WTC11 (cell line): ENCODE results near the gene LENG9. TPM values are rescaled to one million over a fixed set of nuclear protein-coding genes. Genes with fewer than 3 reads are reported as not detected.
A peak's percentile ranks its signal among the peaks of the same experiment; 100 is the strongest.

ENCODE experiments used
- ATAC-seq: fragments of 200-7000 bp; cut with Tn5 transposase; 2 replicates; pipeline ENCODE4 v1.10.0; 2021; ENCODE audit warnings: mild to moderate bottlenecking, moderate library complexity
- CTCF ChIA-PET: fragments of 300-600 bp; sonication (Branson Sonifier 250); formaldehyde crosslinking; loops from one replicate; lab custom pipeline; 2021; ENCODE audit warnings: antibody characterized with exemption; lab: Charles Lee
- POLR2A ChIA-PET: fragments of 350-600 bp; sonication (Branson Sonifier 250); formaldehyde crosslinking; loops from one replicate; lab custom pipeline; 2021; ENCODE audit warnings: antibody characterized with exemption; lab: Charles Lee
- DNase-seq: peaks from one replicate; pipeline ENCODE4 v3.0.0; 2021; ENCODE audit warnings: low spot score
- H3K27ac Mint-ChIP-seq: 2 replicates; pipeline ENCODE4 v1.8.0; 2021; ENCODE audit warnings: mixed read lengths
- H3K27me3 Mint-ChIP-seq: 2 replicates; pipeline ENCODE4 v1.8.0; 2021; ENCODE audit warnings: low read depth, mild to moderate bottlenecking, moderate library complexity, mixed read lengths
- H3K36me3 Mint-ChIP-seq: 2 replicates; pipeline ENCODE4 v1.8.0; 2021; ENCODE audit warnings: mixed read lengths
- H3K4me1 Mint-ChIP-seq: 2 replicates; pipeline ENCODE4 v1.8.0; 2022; ENCODE audit warnings: mixed read lengths
- H3K4me3 Mint-ChIP-seq: 2 replicates; pipeline ENCODE4 v1.8.0; 2021; ENCODE audit warnings: mild to moderate bottlenecking, moderate library complexity, mixed read lengths
- H3K9me3 Mint-ChIP-seq: 2 replicates; pipeline ENCODE4 v1.8.0; 2021; ENCODE audit warnings: mixed read lengths
- ATF1 ChIP-seq: sonication (generic); formaldehyde crosslinking; IDR thresholded peaks from 2 replicates; pipeline ENCODE4 v1.8.1; 2023; ENCODE audit warnings: mild to moderate bottlenecking, moderate library complexity, missing genetic modification reagents
- CREB1 ChIP-seq: sonication (generic); formaldehyde crosslinking; IDR thresholded peaks from 2 replicates; pipeline ENCODE4 v1.8.0; 2023; ENCODE audit warnings: mild to moderate bottlenecking, missing genetic modification reagents
- E2F4 ChIP-seq: sonication (generic); formaldehyde crosslinking; IDR thresholded peaks from 2 replicates; pipeline ENCODE4 v1.8.1; 2022; ENCODE audit warnings: low read depth, mild to moderate bottlenecking, moderate library complexity, missing genetic modification reagents, borderline replicate concordance
- FOXJ3 ChIP-seq: sonication (generic); formaldehyde crosslinking; IDR thresholded peaks from 2 replicates; pipeline ENCODE4 v1.9.0; 2021; ENCODE audit warnings: missing genetic modification reagents, mild to moderate bottlenecking, borderline replicate concordance
- GTF2I ChIP-seq: fragments of 250-450 bp; sonication (Bioruptor Pico); conservative IDR thresholded peaks from 2 replicates; pipeline ENCODE4 v1.4.0; 2021; ENCODE audit warnings: mild to moderate bottlenecking
- KAT7 ChIP-seq: sonication (generic); formaldehyde crosslinking; IDR thresholded peaks from 2 replicates; pipeline ENCODE4 v1.8.1; 2023; ENCODE audit warnings: missing genetic modification reagents, mild to moderate bottlenecking, borderline replicate concordance
- MAX ChIP-seq: sonication (generic); formaldehyde crosslinking; IDR thresholded peaks from 2 replicates; pipeline ENCODE4 v1.8.0; 2022; ENCODE audit warnings: mild to moderate bottlenecking, missing genetic modification reagents
- NFE2L1 ChIP-seq: sonication (generic); formaldehyde crosslinking; IDR thresholded peaks from 2 replicates; pipeline ENCODE4 v1.8.1; 2023; ENCODE audit warnings: missing genetic modification reagents
- PRRX2 ChIP-seq: fragments of 250-450 bp; sonication (Bioruptor Pico); IDR thresholded peaks from 2 replicates; pipeline ENCODE4 v1.8.0; 2021; ENCODE audit warnings: mild to moderate bottlenecking
- SMAD4 ChIP-seq: sonication (generic); formaldehyde crosslinking; IDR thresholded peaks from 2 replicates; pipeline ENCODE4 v1.8.0; 2022; ENCODE audit warnings: mild to moderate bottlenecking, missing genetic modification reagents
- USF2 ChIP-seq: sonication (generic); formaldehyde crosslinking; IDR thresholded peaks from 2 replicates; pipeline ENCODE4 v1.8.1; 2023; ENCODE audit warnings: mild to moderate bottlenecking, missing genetic modification reagents, moderate library complexity
- ZBTB43 ChIP-seq: sonication (generic); formaldehyde crosslinking; IDR thresholded peaks from 2 replicates; pipeline ENCODE4 v1.8.1; 2023; ENCODE audit warnings: mild to moderate bottlenecking, missing genetic modification reagents
- ZMAT4 ChIP-seq: fragments of 250-450 bp; sonication (Bioruptor Pico); IDR thresholded peaks from 2 replicates; pipeline ENCODE4 v1.9.0; 2021; ENCODE audit warnings: mild to moderate bottlenecking
- ZNF138 ChIP-seq: sonication (generic); formaldehyde crosslinking; conservative IDR thresholded peaks from 2 replicates; pipeline ENCODE4 v1.8.1; 2022; ENCODE audit warnings: mild to moderate bottlenecking, moderate library complexity, missing genetic modification reagents
- ZNF219 ChIP-seq: sonication (generic); formaldehyde crosslinking; IDR thresholded peaks from 2 replicates; pipeline ENCODE4 v1.8.0; 2023; ENCODE audit warnings: missing genetic modification reagents, mild to moderate bottlenecking, borderline replicate concordance
- ZNF232 ChIP-seq: sonication (generic); formaldehyde crosslinking; IDR thresholded peaks from 2 replicates; pipeline ENCODE4 v1.8.0; 2022; ENCODE audit warnings: mild to moderate bottlenecking, missing genetic modification reagents
- ZNF532 ChIP-seq: fragments of 250-450 bp; sonication (Bioruptor Pico); IDR thresholded peaks from 2 replicates; pipeline ENCODE4 v1.9.0; 2021; ENCODE audit warnings: mild to moderate bottlenecking, borderline replicate concordance
- total RNA-seq: library from RNA; stranded (reverse); gene quantifications from 3 replicates; pipeline ENCODE4 v1.2.3, GENCODE V29; 2021

The LENG9 gene
- total RNA-seq, 1 experiment from 2014 or later, result 6.1 TPM

GRCh38 chr19:54436628-54437252 is 26.8 kb downstream of the LENG9 start:
- H3K27ac Mint-ChIP-seq, result no peak overlapping the region
- H3K9me3 Mint-ChIP-seq, result no peaks in the 10 kb centered on the region
- DNase-seq (no peak), ATAC-seq (no peak)
- ChIA-PET POLR2A (interaction anchor here (0.7 to 1.0 kb wide), 4 partner anchors 12 to 180 kb away, joined by 3 to 4 read pairs (median 4); partner anchors contain the start of gene LENG8), CTCF (interaction anchor here (0.6 to 6.2 kb wide), 5 partner anchors 14 to 62 kb away, joined by 3 to 61 read pairs (median 6); no protein-coding TSS in a partner anchor)
- peaks cover 32% of the 10 kb centered on the region for H3K4me1 Mint-ChIP-seq
- no peak for TF ChIP-seq CREB1
- TF ChIP-seq USF2, result no peak
- TF ChIP-seq ZNF219 (CRISPR knock-in tag), result no peak
- no peak for TF ChIP-seq ZMAT4 (CRISPR knock-in tag)
- no peak for TF ChIP-seq ATF1 (CRISPR knock-in tag)
- no peak for TF ChIP-seq ZNF532 (CRISPR knock-in tag)
- TF ChIP-seq FOXJ3 (CRISPR knock-in tag), result no peak
- TF ChIP-seq E2F4 (CRISPR knock-in tag), result no peak
- TF ChIP-seq ZNF232, result no peak
- no peak for TF ChIP-seq MAX (CRISPR knock-in tag)
- TF ChIP-seq ZNF138 (CRISPR knock-in tag), result no peak
- TF ChIP-seq ZBTB43 (CRISPR knock-in tag), result no peak
- no peak for TF ChIP-seq GTF2I (CRISPR knock-in tag)
- TF ChIP-seq NFE2L1 (CRISPR knock-in tag), result no peak
- TF ChIP-seq SMAD4, result no peak
- no peak for TF ChIP-seq KAT7 (CRISPR knock-in tag)
- TF ChIP-seq PRRX2 (CRISPR knock-in tag), result no peak
- peak overlapping the region; percentile 47; the same call in 1 of the 2 replicates for H3K4me3 Mint-ChIP-seq
- H3K36me3 Mint-ChIP-seq, result 0 out of 2 replicates have a peak, but pooled peaks cover 3% of the 10 kb centered on the region
- H3K27me3 Mint-ChIP-seq, result peaks cover 33% of the 10 kb centered on the region
